ENCODE measurements around the gene ZHX3.

DNA sequence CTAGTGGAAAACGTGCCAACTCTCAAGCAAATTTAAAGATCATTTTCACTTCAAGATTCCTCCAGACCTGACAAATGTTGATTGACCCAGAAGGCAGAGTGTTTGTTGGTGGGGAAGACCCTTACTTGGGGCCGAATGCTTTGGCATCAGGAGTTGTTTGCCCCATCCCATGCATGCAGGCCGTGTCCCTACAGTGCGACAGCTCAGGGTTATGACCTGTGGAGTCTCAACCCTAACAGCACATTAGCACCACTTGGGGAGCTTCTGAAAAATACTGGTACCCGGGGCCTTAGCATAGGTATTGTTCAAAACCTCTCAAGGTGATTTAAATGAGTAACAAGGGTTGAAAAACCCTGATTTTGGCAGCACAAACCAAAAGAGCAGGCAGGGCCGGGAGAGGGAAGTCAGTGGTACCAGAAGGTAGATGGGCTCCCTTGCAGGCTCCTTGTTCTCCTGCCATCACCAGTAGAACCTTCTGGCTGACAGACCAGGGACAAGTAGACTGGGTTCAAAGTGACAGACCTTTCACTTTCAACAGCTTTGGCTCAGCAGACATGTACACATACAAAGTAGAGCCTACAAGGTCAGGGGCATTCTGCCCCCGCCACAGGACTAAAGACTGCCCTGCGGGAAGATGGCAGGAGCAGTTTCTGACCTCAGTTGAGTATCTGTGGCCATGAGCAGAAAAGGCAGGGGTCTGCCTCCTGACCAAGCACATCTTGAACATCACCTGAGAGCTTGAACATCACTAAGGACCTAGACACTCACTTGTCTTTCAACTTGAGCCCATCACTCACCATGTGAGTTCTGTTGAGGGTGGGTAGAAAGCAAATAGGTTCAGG is 140.6 kb downstream of the ZHX3 start:
- TF ChIP-seq CTCF (IDR thresholded peaks at IDR 0.05 in 4 of 5, conservative IDR thresholded peaks at IDR 0.05 in 1 of 5) (no peak), POLR2A (IDR thresholded peaks at IDR 0.05) (no peak)
